Lower leg skin (tissue), 3 donors: ENCODE measurements around the gene ABCB9.

Experiments used
- POLR2A ChIP-seq, 2 donors: fragments of 450-650 bp; IDR thresholded peaks; one replicate each; pipeline ENCODE4 v1.6.1; 2016 to 2017; ENCODE audit warnings: antibody characterized with exemption in 2 of 2, mild to moderate bottlenecking in 1 of 2, moderate library complexity in 1 of 2
- TF ChIP-seq, protein P1 (sequence below), 3 donors: fragments of 450-650 bp; IDR thresholded peaks; one replicate each; pipeline ENCODE4 v1.5.1; 2016; ENCODE audit warnings: antibody characterized with exemption in 3 of 3, mild to moderate bottlenecking in 3 of 3, moderate library complexity in 2 of 3

DNA sequence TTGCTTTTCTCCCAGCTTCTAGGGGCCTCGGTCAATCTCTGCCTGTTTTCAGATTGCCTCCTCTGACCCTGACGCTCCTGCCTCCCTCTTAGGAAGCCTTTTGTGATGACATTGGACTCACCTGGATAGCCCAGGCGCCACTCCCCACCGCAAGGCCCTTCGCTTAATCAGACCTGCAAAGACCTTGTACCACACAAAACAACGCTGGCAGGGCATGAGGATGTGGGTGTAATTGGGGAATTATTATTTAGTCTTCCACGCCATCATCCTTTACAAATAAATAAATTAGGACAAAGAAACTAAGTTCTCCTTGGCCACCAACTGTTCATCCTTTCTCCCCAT, 62.6 kb downstream of the ABCB9 start:
- TF ChIP-seq, protein P1, sequence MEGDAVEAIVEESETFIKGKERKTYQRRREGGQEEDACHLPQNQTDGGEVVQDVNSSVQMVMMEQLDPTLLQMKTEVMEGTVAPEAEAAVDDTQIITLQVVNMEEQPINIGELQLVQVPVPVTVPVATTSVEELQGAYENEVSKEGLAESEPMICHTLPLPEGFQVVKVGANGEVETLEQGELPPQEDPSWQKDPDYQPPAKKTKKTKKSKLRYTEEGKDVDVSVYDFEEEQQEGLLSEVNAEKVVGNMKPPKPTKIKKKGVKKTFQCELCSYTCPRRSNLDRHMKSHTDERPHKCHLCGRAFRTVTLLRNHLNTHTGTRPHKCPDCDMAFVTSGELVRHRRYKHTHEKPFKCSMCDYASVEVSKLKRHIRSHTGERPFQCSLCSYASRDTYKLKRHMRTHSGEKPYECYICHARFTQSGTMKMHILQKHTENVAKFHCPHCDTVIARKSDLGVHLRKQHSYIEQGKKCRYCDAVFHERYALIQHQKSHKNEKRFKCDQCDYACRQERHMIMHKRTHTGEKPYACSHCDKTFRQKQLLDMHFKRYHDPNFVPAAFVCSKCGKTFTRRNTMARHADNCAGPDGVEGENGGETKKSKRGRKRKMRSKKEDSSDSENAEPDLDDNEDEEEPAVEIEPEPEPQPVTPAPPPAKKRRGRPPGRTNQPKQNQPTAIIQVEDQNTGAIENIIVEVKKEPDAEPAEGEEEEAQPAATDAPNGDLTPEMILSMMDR (IDR thresholded peaks at IDR 0.05), result no peak
- TF ChIP-seq POLR2A (IDR thresholded peaks at IDR 0.05), result no peak
